ENCODE results near the gene BRINP1.
"Not testable (repeated sequence)": the region's sequence is repeated elsewhere in the genome, so short reads cannot be mapped to it uniquely, and the experiment has no call there.

The BRINP1 gene

GRCh38 chr9:119184265-119184936 lies 184.8 kb downstream of the BRINP1 start:
- DNase-seq: no peak

GRCh38 chr9:119181561-119181960 lies 187.7 kb downstream of the BRINP1 start:
- DNase-seq: no peak

- no peak for DNase-seq
These were observed 188.3 kb downstream of the BRINP1 start for GRCh38 chr9:119180897-119181296.

GRCh38 chr9:119179701-119180100 lies 189.5 kb downstream of the BRINP1 start:
- no peak for DNase-seq

- no peak for DNase-seq
These were observed 192.0 kb downstream of the BRINP1 start for GRCh38 chr9:119177196-119177595.

- no peak for DNase-seq
These were observed 193.7 kb downstream of the BRINP1 start for GRCh38 chr9:119175581-119175980.

GRCh38 chr9:119169222-119169621 lies 200.0 kb downstream of the BRINP1 start:
- not testable (repeated sequence) for DNase-seq

GRCh38 chr9:119167876-119168275 lies 201.4 kb downstream of the BRINP1 start:
- no peak for DNase-seq

GRCh38 chr9:119167267-119167666 lies 202.0 kb downstream of the BRINP1 start:
- no peak for DNase-seq

- no peak for DNase-seq
These were observed 203.1 kb downstream of the BRINP1 start for GRCh38 chr9:119166096-119166495.

GRCh38 chr9:119165131-119165530 lies 204.1 kb downstream of the BRINP1 start:
- no peak for DNase-seq

- no peak for DNase-seq
These were observed 204.5 kb downstream of the BRINP1 start for GRCh38 chr9:119164716-119165115.

- no peak for DNase-seq
These were observed 208.7 kb downstream of the BRINP1 start for GRCh38 chr9:119160551-119160950.

- no peak for DNase-seq
These were observed 209.8 kb downstream of the BRINP1 start for GRCh38 chr9:119159386-119159785.

GRCh38 chr9:119157196-119157595 lies 212.0 kb downstream of the BRINP1 start:
- DNase-seq: no peak

GRCh38 chr9:119156354-119156753 lies 212.9 kb downstream of the BRINP1 start:
- no peak for DNase-seq

GRCh38 chr9:119154527-119154926 lies 214.7 kb downstream of the BRINP1 start:
- no peak for DNase-seq

- DNase-seq: no peak
These were observed 215.8 kb downstream of the BRINP1 start for GRCh38 chr9:119153402-119153801.

- no peak for DNase-seq
These were observed 220.4 kb downstream of the BRINP1 start for GRCh38 chr9:119148855-119149254.

GRCh38 chr9:119137479-119137878 lies 231.8 kb downstream of the BRINP1 start:
- DNase-seq: no peak

GRCh38 chr9:119126040-119126439 lies 243.2 kb downstream of the BRINP1 start:
- no peak for DNase-seq

- no peak for DNase-seq
These were observed 247.3 kb downstream of the BRINP1 start for GRCh38 chr9:119121899-119122298.

GRCh38 chr9:119117409-119117808 lies 251.8 kb downstream of the BRINP1 start:
- no peak for DNase-seq
